Activated CD8-positive, alpha-beta memory T cell treated with anti-CD3 and anti-CD28 coated beads for 1 hour (primary cell): ENCODE measurements around the gene OS9.

Experiments used
- DNase-seq, 2 donors: peaks; one replicate each; pipeline ENCODE4 v3.0.0-alpha.2; 2020; ENCODE audit warnings: low read depth in 1 of 2; ENCODE audit errors: extremely low read depth in 1 of 2

OS9 gene

DNA sequence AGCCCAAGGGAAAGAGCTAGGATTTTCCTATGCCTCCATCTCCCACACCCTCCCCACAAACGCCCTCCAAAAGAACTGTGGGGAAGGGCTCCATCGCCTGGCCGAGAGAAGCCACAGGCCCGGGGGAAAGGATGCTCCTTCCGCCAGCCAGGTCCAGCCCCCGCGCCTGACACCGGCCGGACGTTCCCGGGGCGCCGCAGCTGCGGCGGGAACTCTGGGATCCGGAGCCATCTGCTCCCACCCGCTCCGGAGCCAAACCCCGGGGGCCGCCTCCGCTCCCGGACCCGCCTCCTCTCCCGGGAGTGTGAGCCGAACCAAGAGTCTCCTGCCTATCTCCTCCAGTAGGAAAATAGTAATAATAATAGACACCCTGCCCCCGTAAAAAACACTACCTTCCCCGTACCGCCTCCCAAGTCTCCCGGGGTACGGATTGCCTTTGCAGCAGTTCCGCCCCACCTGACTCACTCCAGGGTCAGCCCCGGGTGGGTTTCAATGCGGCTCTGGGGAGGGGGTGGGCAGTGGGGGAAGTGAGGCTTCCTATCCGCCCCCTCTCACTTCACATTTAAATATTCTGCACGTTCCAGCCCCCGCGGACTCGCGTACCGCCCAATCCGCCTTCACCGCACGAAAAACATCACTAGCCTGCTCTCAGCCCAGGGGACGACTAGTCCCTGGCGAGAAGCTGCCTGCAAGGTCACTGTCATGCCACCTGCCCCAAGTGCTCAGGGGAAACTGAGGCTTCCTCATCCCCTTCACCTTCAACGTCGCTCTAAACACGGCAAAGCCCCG, 42.2 kb downstream of the OS9 start:
- DNase-seq, result no peak

DNA sequence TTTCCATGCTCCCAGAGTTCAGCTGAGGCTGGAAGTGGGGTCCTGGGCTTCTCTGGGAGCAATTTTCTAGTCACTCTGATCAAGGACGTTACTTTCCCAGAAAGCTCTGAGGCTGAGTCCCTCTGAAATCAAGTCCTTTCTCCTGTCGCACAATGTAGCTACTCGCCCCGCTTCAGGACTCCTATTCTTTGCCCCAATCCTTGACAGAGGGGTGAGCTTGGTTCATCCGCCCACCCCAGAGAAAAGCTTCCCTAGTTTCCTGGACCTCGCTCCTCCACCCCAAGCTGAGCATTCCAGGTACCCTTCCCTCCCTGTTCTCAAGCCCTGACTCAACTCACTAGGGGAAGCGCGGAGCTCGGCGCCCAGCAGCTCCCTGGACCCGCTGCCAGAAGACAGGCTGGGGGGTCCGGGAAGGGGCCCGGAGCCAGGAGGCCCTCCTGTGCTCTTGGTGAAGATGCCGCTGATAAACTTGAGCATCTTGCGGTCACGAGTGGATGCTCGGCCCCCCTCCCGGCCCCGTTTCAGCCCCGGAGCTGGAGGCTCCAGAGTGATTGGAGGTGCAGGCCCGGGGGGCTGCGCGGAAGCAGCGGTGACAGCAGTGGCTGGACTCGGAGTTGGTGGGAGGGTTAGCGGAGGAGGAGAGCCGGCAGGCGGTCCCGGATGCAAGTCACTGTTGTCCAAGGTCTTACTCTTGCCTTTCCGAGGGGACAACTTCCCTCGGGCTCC, 43.0 kb downstream of the OS9 start:
- no peak for DNase-seq

DNA sequence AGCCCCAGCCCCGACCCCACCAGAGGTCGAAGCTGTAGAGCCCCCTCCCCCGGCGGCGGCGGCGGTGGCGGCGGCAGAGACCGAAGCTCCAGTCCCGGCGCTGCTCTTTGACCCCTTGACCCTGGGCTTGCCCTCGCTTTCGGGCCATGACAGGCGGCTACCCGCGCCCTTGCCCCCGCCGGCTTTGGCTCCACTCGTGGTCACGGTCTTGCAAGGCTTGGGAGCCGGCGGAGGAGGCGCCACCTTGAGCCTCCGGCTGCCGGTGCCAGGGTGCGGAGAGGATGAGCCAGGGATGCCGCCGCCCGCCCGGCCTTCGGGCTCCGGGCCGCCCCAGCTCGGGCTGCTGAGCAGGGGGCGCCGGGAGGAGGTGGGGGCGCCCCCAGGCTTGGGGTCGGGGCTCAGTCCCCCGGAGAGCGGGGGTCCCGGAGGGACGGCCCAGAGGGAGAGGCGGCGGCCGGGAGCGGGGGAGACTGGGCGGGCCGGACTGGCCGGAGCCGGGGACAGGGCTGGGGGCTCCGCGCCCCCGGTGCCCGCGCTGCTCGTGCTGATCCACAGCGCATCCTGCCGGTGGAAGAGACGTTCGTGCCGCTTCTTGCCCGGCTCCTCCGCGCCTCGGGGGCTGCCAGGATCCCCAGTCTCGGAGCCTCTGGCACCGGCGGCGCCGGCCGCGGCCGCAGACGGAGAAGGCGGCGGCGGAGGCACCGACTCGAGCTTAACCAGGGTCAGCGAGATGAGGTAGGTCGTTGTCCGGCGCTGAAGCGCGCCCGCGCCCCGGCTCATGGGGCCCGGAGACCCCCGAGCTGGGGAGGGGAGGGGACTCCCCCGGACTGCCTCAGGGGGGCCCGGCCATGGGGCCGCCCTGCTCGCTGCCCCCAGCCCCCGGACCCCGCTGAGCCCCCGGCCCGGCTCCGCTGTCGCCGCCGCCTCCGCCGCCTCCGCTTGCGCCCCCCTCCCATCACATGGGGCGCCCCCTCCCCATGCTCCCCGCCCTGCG, 43.8 kb downstream of the OS9 start:
- DNase-seq, result no peak

DNA sequence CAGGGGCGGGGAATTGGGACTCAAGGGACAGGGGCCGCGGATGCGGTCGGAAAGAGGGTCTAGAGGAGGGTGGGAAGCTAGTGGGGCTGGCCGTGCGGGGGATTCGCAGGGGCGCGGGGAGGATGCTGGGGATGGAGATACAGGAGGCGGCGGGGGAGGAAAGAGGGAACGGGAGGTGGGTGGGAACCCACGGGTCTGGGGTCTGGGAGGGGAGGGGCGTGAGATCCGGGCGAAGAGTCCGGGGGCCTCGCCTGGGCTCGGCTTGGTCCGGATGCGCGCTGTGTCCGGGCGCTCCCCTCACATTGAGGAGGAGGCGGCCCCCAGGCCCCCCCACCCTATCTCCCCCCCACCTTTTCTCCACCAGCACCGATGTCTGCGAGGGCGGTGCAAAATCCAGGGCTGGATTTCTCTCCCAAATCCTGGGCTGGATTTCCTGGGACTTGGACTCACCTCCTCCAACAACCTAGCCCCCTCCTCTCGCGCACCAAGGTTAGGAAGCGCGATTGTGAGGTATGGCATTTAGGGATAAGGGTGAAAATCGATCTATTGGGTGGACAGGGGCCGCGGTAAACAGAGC, 44.8 kb downstream of the OS9 start, which contains the start of gene AGAP2:
AGAP2 (minus strand) TSS at position 82 of the 577 bp plus-strand sequence. CDS start 496 bp downstream, outside the sequence.
- no peak for DNase-seq

DNA sequence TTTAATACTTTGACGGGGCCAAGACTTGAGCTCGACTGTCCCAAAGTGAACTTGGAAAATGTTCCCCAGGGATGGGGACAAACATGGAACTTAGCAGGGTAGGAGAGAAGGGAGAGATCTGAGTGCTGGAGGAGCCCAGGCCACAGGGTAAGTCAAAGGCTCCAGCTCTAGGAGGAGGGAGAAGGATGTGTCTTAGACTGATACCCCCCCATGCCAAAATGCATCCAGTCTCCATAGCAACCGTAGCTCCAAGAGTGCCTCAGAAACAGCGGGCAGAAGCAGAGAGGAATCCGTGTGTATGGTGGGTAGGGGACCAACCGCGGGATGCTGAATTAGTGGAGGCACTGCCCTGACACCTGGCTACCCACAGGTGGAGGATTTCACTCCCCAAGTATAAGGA, 45.5 kb downstream of the OS9 start:
- DNase-seq, result no peak

DNA sequence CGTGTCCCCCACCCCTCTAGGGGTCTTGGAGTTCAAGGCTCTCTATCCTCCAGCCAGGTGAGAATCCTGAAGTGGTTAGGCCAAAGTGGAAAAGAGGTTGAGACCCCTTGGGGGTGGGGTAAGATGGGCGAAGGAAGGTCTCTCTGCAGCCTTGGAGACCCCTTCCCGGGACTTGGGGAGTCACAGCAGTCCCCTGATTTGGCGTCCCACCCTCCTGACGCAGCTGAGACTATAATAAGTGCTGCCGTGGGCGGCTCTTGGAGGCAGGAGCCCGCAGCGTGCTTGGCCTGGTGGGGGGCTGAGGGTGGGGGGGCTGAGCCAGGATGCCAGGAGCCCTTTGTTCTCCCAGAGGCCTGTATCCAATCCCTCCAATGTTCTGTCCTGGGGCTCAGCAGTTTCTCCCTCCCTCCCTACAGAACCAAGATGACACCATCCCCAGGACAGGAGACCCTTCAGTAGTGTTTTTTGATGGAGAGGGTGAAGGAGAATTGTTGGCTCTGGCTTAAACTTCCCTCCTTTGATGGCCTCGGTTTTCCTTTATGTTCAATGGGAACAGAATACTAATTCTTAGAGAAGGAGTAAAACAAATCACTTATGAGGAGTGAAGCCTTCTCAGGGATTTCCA, 46.1 kb downstream of the OS9 start:
- DNase-seq, result no peak

DNA sequence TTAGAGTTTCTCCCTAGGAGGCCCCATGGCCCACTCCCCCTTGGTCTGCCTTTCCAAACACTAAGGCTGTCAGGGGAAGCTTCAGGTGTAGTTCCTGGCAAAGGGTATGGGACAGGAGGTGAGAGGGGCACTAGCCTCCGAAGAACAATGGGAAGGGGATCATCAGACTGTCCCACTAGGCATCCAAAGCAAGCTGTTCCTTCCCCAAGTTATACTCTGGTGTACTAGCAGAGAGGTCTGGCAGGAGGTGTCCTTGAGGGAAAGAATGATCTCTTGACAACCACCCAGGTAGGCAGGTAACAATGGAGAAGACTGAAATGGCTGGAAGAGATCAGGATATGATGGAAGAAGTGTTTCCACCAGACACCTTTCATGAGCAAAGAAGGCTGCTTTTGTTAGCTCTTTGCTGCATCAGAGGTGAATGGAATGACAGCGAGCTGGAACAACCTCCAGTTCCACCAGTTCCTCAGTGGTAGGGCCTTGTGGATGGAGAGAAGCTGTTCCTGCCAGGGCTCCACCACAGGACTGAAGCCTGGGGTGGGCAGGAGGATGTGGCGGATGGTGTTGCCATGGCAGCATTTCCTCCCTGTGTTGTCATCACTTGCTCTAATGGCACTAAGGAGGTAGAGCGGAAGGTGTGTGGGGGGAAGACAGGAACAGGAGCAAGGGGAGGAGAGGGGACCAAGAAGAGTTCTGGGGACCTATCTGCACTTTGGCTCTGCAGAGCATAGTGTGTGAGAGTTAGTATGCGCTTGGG, 46.9 kb downstream of the OS9 start:
- DNase-seq, result peak in 1 of 2 donors; percentile 55

DNA sequence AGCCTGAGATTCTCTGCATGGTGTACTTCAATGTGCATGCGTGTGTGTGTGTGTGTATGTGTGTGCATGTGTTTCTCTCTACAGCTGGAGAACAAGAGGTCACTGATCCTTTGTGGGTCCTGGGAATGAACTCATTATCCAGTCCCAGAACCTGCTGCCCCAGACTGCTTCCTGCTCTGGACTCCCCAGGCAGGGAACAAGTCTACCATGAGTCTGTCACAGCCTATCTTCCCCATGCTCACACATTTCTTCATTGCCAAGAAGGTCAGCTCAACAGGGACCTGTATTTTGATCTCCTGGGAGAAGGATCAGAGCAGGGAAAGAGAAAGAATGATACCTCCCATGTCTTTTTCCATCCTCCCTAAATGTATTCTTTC, 47.5 kb downstream of the OS9 start:
- no peak for DNase-seq

DNA sequence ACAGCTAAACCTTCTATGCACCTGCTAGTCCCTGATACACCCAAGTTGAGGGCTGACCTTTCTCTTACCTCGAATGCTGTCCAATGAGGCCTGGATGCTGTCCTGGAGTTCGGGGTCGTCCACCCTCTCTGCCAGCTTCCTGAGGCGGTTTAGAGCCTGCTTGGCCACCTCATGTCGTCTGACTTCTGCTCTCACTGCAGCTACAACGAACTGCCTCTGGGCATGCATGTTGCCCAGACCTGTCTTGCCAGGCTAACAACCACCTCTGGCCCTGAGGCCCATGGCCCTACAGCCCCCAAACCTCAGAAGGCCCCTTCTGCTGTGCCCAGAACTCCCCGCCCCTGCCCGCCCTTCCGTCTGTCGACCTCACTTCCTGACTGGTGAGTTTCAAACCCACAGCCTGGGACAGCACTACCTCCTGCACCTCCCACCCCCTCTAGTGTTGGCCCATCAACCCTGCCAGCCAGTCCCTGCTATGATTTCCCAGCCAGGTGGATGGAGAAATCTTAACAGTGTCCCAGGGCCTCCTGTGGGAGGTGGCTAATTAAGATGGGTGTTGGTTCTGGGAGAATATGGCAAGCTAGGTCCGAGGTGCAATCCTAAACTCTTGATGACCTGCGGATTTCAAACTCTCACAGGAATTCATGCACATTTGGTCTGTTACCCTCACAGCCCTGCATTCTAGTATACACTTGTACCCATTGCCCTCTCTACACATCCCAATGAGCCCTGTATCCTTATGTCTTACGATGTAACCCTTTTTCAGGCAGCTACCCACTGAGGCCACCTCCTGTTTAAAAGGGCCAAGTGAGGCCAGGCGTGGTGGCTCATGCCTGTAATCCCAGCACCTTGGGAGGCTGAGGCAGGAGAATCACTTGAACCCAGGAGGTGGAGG, 48.2 kb downstream of the OS9 start:
- peak; percentile 54 to 65 for DNase-seq

DNA sequence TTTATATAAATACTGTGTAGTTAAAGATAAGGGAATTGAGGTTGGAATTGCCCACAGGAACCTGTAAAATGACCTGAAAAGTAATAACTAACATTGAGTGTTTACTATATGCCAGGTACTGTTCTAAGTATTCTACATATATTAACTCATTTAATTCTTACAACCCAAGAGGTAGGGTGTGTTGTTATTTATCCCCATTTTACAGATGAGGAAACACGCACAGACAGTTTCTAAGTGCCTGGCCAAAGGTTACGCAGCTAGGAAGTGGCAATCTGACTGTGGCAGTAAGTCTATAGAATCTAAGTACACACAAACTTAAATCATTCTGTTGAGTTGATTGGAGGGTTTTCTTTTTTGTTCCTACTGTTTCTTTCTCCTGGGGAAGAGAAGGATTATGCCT, 49.8 kb downstream of the OS9 start:
- DNase-seq, result no peak

DNA sequence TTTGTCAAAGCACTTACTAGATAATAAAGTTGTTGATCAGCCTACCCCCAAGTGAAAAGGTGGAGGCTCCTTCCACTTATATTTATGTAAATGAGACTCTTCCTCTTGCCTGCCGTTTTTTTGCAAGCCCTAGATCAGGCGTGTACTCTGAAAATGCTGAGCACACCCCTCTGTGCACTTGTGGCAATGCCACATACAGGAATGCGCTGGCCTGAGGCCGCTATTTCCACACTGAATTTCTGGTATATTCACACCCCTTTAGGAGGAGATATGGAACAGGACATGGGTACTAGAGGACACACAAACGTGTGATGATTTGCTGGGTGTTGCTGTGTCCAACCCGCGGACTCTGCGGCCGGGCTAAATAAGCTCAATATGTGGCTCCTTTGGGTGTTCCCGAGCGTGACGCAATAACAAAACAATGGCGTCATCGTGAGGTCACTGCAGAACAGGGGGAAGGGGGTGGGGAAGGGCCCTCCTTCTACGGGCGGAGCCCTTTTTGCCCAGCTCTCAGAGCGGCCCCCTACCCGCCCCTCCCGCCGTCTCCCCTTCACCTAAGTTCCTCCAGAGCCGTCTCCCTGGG, 50.4 kb downstream of the OS9 start:
- no peak for DNase-seq

DNA sequence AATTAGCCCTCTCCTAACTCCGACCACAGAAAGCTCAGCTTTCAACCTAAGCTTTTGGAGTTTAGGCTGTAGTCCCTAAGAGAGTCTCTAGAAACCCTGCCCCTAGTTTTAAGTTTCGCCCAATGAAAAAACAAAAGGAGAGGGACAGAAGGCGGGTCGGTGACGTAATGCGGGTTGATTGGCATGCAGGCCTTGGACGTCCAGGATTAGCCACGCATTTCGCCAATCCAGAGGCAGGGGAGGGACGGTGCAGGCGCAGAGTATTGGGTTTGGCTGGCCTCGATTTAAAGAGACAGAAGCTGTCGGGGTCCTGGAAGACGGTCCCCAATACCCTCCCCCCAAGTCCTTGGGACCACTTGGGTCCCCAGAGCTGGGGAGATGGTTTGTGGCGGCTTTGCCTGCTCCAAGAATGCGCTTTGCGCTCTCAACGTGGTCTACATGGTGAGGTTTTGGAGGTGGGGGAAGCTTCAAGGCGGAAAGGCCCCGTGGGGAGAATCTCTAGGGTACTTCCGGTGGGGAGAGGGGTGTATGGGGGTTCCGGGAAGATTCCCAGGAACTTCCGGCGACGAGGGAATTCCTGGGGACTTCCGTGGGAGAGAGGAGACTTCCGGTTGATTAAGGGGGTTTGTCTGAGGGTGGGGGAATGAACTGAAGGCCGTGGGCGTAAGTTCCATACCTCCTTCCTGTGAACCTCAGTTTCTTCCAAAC, 51.0 kb downstream of the OS9 start, which contains the start of gene TSPAN31:
TSPAN31 (plus strand) TSS at position 263 of the 708 bp plus-strand sequence; CDS start at position 379, 116 bp downstream.
- DNase-seq, result peak; percentile 86 to 94

DNA sequence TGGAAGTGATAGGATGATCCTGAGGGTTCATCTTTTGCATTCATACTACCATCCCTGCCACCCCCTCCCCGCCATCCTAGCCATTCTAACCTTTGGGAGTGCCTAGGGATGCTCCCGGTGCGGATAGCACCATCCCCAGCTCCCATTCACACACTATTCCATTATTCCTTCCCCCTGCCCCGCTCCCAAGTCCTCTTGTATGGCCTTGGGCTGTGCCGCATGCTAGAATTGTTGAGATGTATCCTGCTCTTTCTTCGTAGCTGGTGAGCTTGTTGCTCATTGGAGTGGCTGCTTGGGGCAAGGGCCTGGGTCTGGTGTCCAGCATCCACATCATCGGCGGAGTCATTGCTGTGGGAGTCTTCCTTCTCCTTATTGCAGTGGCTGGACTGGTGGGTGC, 51.6 kb downstream of the OS9 start:
- DNase-seq, result no peak

DNA sequence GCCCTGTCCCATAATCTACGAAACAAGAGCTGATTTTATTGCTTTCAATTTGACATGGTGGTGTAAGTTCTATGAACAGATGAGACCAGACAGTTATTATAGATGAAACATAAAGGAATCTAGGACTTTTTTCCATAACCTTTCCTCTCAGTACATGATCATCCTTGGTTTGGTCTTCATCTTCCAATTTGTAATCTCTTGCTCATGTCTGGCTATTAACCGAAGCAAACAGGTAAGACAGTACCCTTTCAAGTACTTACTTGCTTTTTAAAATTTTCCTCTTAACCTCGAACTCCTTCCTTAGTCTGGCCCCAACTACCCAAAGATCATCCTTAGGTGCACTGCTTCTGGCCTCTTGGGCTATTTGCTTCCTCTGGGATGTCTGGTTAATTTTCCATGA, 52.1 kb downstream of the OS9 start:
- no peak for DNase-seq

DNA sequence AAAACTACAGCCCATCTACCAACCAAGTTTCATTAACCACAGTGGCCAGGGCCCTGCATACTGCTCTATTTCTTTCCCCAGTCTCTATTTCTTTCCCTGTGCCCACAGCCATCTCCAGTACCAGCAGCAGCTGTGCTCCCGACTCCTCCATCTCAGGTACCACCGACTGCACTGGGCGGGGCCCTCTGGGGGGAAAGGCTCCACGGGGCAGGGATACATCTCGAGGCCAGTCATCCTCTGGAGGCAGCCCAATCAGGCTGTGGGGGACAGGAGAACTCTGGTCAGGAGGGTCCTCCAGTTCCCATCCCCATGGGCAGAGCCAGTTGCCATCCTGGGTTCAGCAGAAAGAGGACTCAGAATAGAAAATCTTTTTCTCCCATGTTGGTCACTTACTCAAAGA, 55.1 kb downstream of the OS9 start:
- DNase-seq, result no peak

DNA sequence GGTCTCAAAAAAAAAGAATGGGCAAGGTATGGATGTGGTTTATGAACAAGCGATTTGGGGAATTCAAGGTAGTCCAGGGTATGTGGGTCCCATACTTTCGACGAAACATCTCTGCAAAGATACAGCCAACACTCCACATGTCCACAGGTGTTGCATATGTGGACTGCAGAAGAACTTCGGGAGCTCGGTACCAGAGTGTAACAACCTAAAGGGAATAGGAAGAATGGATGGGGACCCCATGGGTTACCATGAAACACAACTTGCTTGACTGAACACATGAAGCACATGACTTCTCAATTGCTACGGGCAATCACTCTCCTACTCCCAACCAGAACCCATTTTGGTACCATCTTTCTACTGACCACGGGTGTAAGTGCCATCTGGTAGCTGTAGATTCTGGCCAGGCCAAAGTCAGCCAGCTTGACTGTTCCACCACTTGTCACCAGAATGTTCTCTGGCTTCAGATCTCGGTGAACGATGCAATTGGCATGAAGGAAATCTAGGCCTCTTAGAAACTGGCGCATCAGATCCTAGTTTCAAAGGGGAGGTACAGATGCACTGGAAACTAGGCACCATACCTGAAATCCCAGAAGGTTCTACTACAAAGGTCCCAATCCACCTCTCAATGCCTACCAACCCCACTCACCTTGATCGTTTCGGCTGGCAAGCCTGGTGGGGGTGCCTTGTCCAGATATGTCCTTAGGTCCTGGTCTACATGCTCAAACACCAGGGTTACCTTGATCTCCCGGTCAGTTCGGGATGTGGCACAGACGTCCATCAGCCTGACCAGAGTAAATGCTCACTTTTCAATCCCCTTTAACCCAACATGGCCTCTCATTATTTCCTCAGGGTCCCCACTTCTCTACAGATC, 56.9 kb downstream of the OS9 start:
- DNase-seq, result no peak

DNA sequence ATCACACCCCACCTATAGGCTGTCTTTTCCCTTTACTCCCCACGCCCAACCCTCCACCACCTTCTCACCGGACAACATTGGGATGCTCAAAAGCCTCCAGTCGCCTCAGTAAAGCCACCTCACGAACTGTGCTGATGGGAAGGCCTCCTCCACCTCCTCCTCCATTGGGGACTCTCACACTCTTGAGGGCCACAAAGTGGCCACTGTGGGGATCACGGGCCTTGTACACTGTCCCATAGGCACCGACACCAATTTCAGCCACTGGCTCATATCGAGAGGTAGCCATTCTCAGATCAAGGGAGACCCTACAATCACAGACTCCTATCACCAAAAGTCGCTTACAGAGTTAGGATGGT, 57.5 kb downstream of the OS9 start:
- no peak for DNase-seq
